ENCODE data around the gene NECAP2.
"Not testable (repeated sequence)": the region's sequence is repeated elsewhere in the genome, so short reads cannot be mapped to it uniquely, and the experiment has no call there.

Gene NECAP2

DNA sequence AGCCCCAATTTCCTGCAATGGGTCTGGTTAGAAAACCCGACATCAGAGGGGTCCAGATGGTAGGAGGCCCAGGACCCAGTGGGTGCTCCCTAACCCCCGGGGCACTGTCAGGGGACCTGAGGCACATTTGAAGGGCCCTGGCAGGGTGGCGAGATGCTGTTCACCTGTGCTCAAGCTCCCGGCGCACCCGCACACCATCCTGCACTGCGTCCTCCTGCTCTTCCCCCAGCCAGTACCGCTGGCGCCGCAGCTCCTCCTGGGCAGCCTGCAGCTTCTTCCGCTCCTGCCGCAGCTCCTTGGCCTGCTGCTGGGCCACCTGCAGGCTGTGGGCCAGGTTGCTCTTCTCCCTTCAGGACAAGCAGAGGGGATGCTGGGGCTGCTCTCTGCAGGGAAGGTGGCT, 37.6 kb downstream of the NECAP2 start:
- TF ChIP-seq, protein P1, sequence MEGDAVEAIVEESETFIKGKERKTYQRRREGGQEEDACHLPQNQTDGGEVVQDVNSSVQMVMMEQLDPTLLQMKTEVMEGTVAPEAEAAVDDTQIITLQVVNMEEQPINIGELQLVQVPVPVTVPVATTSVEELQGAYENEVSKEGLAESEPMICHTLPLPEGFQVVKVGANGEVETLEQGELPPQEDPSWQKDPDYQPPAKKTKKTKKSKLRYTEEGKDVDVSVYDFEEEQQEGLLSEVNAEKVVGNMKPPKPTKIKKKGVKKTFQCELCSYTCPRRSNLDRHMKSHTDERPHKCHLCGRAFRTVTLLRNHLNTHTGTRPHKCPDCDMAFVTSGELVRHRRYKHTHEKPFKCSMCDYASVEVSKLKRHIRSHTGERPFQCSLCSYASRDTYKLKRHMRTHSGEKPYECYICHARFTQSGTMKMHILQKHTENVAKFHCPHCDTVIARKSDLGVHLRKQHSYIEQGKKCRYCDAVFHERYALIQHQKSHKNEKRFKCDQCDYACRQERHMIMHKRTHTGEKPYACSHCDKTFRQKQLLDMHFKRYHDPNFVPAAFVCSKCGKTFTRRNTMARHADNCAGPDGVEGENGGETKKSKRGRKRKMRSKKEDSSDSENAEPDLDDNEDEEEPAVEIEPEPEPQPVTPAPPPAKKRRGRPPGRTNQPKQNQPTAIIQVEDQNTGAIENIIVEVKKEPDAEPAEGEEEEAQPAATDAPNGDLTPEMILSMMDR (IDR thresholded peaks at IDR 0.05; ENCODE audit: borderline replicate concordance, insufficient read depth, low read depth, low read length): no peak
- H3K4me3 ChIP-seq (ENCODE audit: low read depth, low read length): no peak overlapping the region

GRCh38 chr1:16483146-16483545, 42.6 kb downstream of the NECAP2 start:
- not testable (repeated sequence) for H3K4me3 ChIP-seq (ENCODE audit: low read depth, low read length)

GRCh38 chr1:16483639-16484500, 43.3 kb downstream of the NECAP2 start:
- not testable (repeated sequence) for H3K4me3 ChIP-seq (ENCODE audit: low read depth, low read length)

DNA sequence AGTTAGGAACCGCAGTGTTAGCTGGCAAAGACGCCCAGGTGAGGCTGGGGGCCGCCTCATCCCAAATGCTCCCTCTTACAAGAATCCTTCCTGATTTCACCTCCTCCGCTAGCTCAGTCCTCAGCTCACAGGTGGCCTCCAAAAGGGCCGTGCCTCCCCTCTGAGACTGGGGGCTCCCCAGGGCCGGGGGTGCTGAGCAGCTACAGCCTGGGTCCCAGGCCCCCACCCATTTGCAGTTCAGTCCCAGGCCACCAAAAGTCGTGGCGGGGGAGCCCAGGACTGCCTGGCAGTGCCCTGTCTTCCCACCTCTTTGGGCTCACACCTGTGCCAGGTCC, 43.9 kb downstream of the NECAP2 start:
- TF ChIP-seq, protein P1 (IDR thresholded peaks at IDR 0.05; ENCODE audit: borderline replicate concordance, insufficient read depth, low read depth, low read length): no peak
- no peak overlapping the region for H3K4me3 ChIP-seq (ENCODE audit: low read depth, low read length)

DNA sequence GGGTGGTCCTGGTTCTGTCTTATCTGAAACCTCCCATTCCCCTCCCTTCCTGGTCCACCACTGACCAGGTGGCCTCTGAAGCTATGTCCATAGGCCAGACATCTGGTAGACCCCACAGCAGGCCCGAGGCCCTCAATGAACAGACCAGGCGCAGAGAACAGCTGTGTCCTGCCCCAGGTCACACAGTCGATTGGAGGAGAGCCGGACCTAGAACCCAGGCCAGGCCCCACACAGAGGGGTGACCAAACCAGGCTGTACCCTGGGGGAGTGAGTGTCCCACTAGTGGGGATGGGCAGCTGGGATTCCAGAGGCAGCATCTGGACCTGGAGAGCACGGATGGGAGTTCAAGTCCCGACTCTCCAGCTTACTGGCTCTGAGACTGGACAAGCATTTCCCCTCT, 44.4 kb downstream of the NECAP2 start:
- TF ChIP-seq, protein P1 (IDR thresholded peaks at IDR 0.05; ENCODE audit: borderline replicate concordance, insufficient read depth, low read depth, low read length): no peak
- H3K4me3 ChIP-seq (ENCODE audit: low read depth, low read length): no peak overlapping the region

- not testable (repeated sequence) for H3K4me3 ChIP-seq (ENCODE audit: low read depth, low read length)
Observed at GRCh38 chr1:16486316-16486715, 45.8 kb downstream of the NECAP2 start.

- not testable (repeated sequence) for H3K4me3 ChIP-seq (ENCODE audit: low read depth, low read length)
Observed at GRCh38 chr1:16487011-16487410, 46.5 kb downstream of the NECAP2 start.

GRCh38 chr1:16489195-16489880, 48.8 kb downstream of the NECAP2 start:
- not testable (repeated sequence) for H3K4me3 ChIP-seq (ENCODE audit: low read depth, low read length)

GRCh38 chr1:16491056-16491675, 50.6 kb downstream of the NECAP2 start:
- H3K4me3 ChIP-seq (ENCODE audit: low read depth, low read length): no peak overlapping the region
- TF ChIP-seq, protein P1 (IDR thresholded peaks at IDR 0.05; ENCODE audit: borderline replicate concordance, insufficient read depth, low read depth, low read length): no peak

DNA sequence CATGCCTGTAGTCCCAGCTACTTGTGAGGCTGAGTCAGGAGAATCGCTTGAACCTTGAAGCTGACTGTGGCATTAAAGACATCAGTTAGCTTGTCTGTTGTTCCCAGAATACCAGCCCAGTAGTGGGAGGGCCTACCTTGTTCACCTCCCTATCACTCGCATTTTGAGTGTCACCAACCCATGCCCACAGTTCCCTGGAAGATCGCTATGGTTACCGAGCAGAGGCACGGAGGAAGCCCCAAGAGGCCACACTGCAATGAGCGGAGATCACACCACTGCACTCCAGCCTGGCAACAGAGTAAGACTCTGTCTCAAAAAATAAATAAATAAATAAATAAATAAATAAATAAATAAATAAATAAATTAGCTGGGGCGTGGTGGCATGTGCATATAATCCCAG, 52.4 kb downstream of the NECAP2 start:
- not testable (repeated sequence) for H3K4me3 ChIP-seq (ENCODE audit: low read depth, low read length)

DNA sequence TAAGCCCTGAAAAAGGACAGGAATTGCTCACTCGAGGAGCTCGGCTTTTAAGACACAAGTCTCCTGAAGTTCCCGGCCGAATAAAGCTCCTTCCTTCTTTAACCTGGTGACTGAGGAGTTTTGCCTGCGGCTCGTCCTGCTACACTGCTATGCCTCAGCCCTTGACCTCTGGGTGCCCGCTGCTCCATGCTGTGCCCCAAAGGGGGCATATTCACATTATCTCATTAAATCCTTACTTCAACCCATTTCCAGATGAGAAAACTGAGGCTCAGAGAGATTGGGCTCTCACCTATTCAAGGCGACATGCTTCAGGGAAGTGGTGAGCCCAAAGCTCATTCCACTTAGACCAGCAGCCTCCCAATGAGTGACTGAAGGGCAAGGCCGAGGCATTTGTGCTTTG, 53.2 kb downstream of the NECAP2 start:
- not testable (repeated sequence) for H3K4me3 ChIP-seq (ENCODE audit: low read depth, low read length)

DNA sequence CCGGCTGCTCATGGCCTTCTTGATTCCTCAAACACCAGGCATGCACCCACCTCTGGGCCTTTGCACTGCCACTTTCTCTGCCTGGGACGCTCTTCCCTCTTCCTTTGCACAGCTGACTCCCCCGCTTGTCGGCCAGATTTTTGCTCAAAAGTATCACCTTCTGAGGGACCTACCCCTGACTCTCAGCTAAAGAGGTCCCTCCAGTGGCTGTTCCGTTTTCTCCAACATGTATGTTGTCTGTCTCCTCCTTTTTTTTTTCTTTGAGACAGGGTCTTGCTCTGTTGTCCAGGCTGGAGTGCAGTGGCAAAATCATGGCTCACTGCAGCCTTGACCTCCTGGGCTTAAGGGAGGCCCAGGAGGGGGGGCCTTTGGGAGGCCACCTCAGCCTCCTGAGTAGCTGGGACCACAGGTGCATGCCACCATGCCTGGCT, 57.0 kb downstream of the NECAP2 start:
- not testable (repeated sequence) for H3K4me3 ChIP-seq (ENCODE audit: low read depth, low read length)

GRCh38 chr1:16498047-16498446, 57.5 kb downstream of the NECAP2 start:
- H3K4me3 ChIP-seq (ENCODE audit: low read depth, low read length): not testable (repeated sequence)

All from GM12875 (cell line).